ENCODE measurements around the gene HOMEZ. TPM values are rescaled to one million over a fixed set of nuclear protein-coding genes. Genes with fewer than 3 reads are reported as not detected.
A peak's percentile ranks its signal among the peaks of the same experiment; 100 is the strongest.

Gene HOMEZ
- total RNA-seq, 2 experiments from 2014 or later, result 7.1 to 17.2 TPM

- ChIA-PET POLR2A (interaction anchor here (0.5 to 9.4 kb wide), 6 partner anchors 9 to 827 kb away, joined by 3 to 122 read pairs (median 7); partner anchors contain the start of genes ACIN1, C14orf119, HOMEZ and PABPN1), CTCF (ENCODE audit: unreplicated experiment) (interaction anchor here (0.9 kb wide), 1 partner anchor 15 kb away, joined by 3 read pairs; no protein-coding TSS in a partner anchor)
- H3K9me2 ChIP-seq (ENCODE audit: insufficient read depth, low read length), result no peaks in the 10 kb centered on the region
- peaks cover 25% of the 10 kb centered on the region for H3K36me3 ChIP-seq (ENCODE audit: insufficient read depth, low read length)
- H3K4me2 ChIP-seq (ENCODE audit: low read length), result peak overlapping the region; percentile 99
- H4K20me1 ChIP-seq (ENCODE audit: insufficient read depth, low read length), result no peaks in the 10 kb centered on the region
- intact Hi-C loops (cut with micrococcal nuclease; ENCODE audit: unreplicated experiment), result loop anchor here (1.0 to 10.0 kb wide), 7 partner anchors 16 to 843 kb away; partner anchors contain the start of genes EMC9, HOMEZ, PABPN1 and PSME2
- no peaks in the 10 kb centered on the region for H3K9me3 ChIP-seq (ENCODE audit: low read length)
- TF ChIP-seq CTCF (conservative IDR thresholded peaks at IDR 0.05; ENCODE audit: low read length), result no peak
- no peak for TF ChIP-seq EZH2phosphoT487 (IDR thresholded peaks at IDR 0.05; ENCODE audit: borderline replicate concordance, low read depth, low read length)
- H3K27ac ChIP-seq (ENCODE audit: low read depth, low read length, poor library complexity, severe bottlenecking), result peak overlapping the region; percentile 88
- DNase-seq (ENCODE audit: low spot score), result no peak
- H2AFZ ChIP-seq (ENCODE audit: low read length), result peak overlapping the region; percentile 79
- H3K79me2 ChIP-seq (ENCODE audit: insufficient read depth, low read depth, low read length), result peaks cover 10% of the 10 kb centered on the region; the same call in 1 of the 2 replicates
- H3K4me1 ChIP-seq (ENCODE audit: insufficient read depth, low read length, poor library complexity, severe bottlenecking), result peaks cover 34% of the 10 kb centered on the region
- BruUV-seq (replicated peaks), result no TSS peak
- H3K4me3 ChIP-seq (ENCODE audit: low read depth, low read length, poor library complexity, severe bottlenecking), result peak overlapping the region; percentile 96
Measured at GRCh38 chr14:23301969-23302289, 16.0 kb upstream of the HOMEZ start.

GRCh38 chr14:23301288-23301968 is 15.5 kb upstream of the HOMEZ start:
- H3K36me3 ChIP-seq (ENCODE audit: insufficient read depth, low read length), result peaks cover 30% of the 10 kb centered on the region
- H3K79me2 ChIP-seq (ENCODE audit: insufficient read depth, low read depth, low read length), result peaks cover 10% of the 10 kb centered on the region; the same call in 1 of the 2 replicates
- peak overlapping the region; percentile 100 for H3K4me2 ChIP-seq (ENCODE audit: low read length)
- intact Hi-C loops (cut with micrococcal nuclease; ENCODE audit: unreplicated experiment), result loop anchor here (1.0 to 10.0 kb wide), 7 partner anchors 15 to 843 kb away; partner anchors contain the start of genes EMC9, HOMEZ, PABPN1 and PSME2
- POLR2A ChIA-PET, result interaction anchor here (0.7 to 9.4 kb wide), 10 partner anchors 9 to 374 kb away, joined by 3 to 122 read pairs (median 3); partner anchors contain the start of genes ACIN1, C14orf119 and PABPN1
- H3K9me3 ChIP-seq (ENCODE audit: low read length), result no peaks in the 10 kb centered on the region
- peak overlapping the region; percentile 79 for H2AFZ ChIP-seq (ENCODE audit: low read length)
- peak; percentile 99 for DNase-seq (ENCODE audit: low spot score)
- no peaks in the 10 kb centered on the region for H4K20me1 ChIP-seq (ENCODE audit: insufficient read depth, low read length)
- BruUV-seq (replicated peaks), result no TSS peak
- peak; percentile 79 for TF ChIP-seq CTCF (conservative IDR thresholded peaks at IDR 0.05; ENCODE audit: low read length)
- no peak for TF ChIP-seq EZH2phosphoT487 (IDR thresholded peaks at IDR 0.05; ENCODE audit: borderline replicate concordance, low read depth, low read length)
- no peaks in the 10 kb centered on the region for H3K9me2 ChIP-seq (ENCODE audit: insufficient read depth, low read length)
- H3K4me1 ChIP-seq (ENCODE audit: insufficient read depth, low read length, poor library complexity, severe bottlenecking), result peaks cover 34% of the 10 kb centered on the region
- peak overlapping the region; percentile 96 for H3K4me3 ChIP-seq (ENCODE audit: low read depth, low read length, poor library complexity, severe bottlenecking)
- CTCF ChIA-PET (ENCODE audit: unreplicated experiment), result interaction anchor here (0.9 to 1.5 kb wide), 4 partner anchors 15 to 1033 kb away, joined by 3 to 9 read pairs (median 4); partner anchors contain the start of gene PABPN1
- H3K27ac ChIP-seq (ENCODE audit: low read depth, low read length, poor library complexity, severe bottlenecking), result peak overlapping the region; percentile 88

Measured in OCI-LY7 (cell line).